ENCODE measurements around the gene OR6C75.

DNA sequence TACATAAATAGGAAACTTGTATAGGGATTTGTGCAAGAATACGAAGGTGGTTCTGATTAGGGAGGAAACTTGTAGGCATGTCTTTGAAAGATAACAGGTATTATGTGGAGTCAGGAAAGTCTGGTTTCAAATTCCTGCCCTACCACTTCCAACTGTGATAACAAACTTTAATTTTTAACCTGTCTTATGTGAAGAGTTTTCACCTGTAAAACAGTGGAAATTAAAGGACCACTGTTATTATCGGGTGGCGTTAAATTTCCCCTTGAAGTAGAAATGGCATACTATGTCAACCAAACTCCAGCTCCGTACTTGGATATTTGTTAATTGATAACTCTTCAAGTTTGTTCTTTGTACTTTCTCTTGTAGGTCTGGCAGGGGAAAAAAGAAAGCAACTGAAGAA, 42.6 kb upstream of the OR6C75 start:
- TF ChIP-seq, protein P1, sequence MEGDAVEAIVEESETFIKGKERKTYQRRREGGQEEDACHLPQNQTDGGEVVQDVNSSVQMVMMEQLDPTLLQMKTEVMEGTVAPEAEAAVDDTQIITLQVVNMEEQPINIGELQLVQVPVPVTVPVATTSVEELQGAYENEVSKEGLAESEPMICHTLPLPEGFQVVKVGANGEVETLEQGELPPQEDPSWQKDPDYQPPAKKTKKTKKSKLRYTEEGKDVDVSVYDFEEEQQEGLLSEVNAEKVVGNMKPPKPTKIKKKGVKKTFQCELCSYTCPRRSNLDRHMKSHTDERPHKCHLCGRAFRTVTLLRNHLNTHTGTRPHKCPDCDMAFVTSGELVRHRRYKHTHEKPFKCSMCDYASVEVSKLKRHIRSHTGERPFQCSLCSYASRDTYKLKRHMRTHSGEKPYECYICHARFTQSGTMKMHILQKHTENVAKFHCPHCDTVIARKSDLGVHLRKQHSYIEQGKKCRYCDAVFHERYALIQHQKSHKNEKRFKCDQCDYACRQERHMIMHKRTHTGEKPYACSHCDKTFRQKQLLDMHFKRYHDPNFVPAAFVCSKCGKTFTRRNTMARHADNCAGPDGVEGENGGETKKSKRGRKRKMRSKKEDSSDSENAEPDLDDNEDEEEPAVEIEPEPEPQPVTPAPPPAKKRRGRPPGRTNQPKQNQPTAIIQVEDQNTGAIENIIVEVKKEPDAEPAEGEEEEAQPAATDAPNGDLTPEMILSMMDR (conservative IDR thresholded peaks at IDR 0.05), result no peak
- no peak for TF ChIP-seq EZH2 (IDR thresholded peaks at IDR 0.05; ENCODE audit: low read depth)

Measured in PC-9 (cell line).